Ovary (tissue), 3 donors: ENCODE data around the gene SRC.

ENCODE experiments used
- CTCF ChIP-seq, 3 donors: fragments of 450-650 bp in 2 of 3; fragments of 200-600 bp in 1 of 3; IDR thresholded peaks; one replicate each; pipeline versions ENCODE4 v1.5.1 to v1.8.0; 2016 to 2022; ENCODE audit warnings: antibody characterized with exemption in 3 of 3, mild to moderate bottlenecking in 1 of 3
- POLR2A ChIP-seq: fragments of 450-650 bp; IDR thresholded peaks from one replicate; pipeline ENCODE4 v1.6.1; 2017; ENCODE audit warnings: antibody characterized with exemption, mild to moderate bottlenecking, moderate library complexity
- donor health status: DM: no; HTN: no; CAD: no.

GRCh38 chr20:37363221-37364012 is 17.5 kb downstream of the SRC start:
- TF ChIP-seq CTCF (IDR thresholded peaks at IDR 0.05) (no peak), POLR2A (no peak)
